ENCODE results near the gene BASP1. TPM values are rescaled to one million over a fixed set of nuclear protein-coding genes. Genes with fewer than 3 reads are reported as not detected.

The BASP1 gene
- total RNA-seq, 2 experiments from 2014 or later: 0.70 to 0.93 TPM

GRCh38 chr5:17234374-17234773 lies 16.9 kb downstream of the BASP1 start:
- Mint-ChIP-seq H3K4me3 (no peak overlapping the region), H3K36me3 (ENCODE audit: low read depth) (no peaks in the 10 kb centered on the region), H3K9me3 (no peaks in the 10 kb centered on the region), H3K27ac (no peak overlapping the region), H3K4me1 (ENCODE audit: low read depth) (no peaks in the 10 kb centered on the region), H3K27me3 (peaks cover 10% of the 10 kb centered on the region)
- ChIA-PET POLR2A (no interaction called here), CTCF (no interaction called here)
- DNase-seq (no peak), ATAC-seq (ENCODE audit: poor library complexity) (no peak)
- intact Hi-C loops (cut with DNase I, micrococcal nuclease): no loop called here
- H3K4me3 ChIP-seq (ENCODE audit: low read length): no peak overlapping the region
- H3K9me3 ChIP-seq (ENCODE audit: control insufficient read depth in 1 of 2, insufficient read depth in 1 of 2, low read length in 2 of 2): peaks cover 0 to 4% of the 10 kb centered on the region in 2 experiments
- H3K36me3 ChIP-seq (ENCODE audit: insufficient read depth, low read length): no peaks in the 10 kb centered on the region
- no peak for TF ChIP-seq CTCF (IDR thresholded peaks at IDR 0.05)
- no peaks in the 10 kb centered on the region for H3K4me1 ChIP-seq (ENCODE audit: insufficient read depth, low read length)
- no peaks in the 10 kb centered on the region for H3K27me3 ChIP-seq (ENCODE audit: control insufficient read depth in 1 of 2, insufficient read depth in 2 of 2, low read length in 2 of 2)
- no peak overlapping the region for H3K27ac ChIP-seq (ENCODE audit: low read depth in 1 of 2, low read length in 2 of 2)

- Histone ChIP-seq H3K4me3 (ENCODE audit: low read length) (no peak overlapping the region), H3K27me3 (ENCODE audit: control insufficient read depth in 1 of 2, insufficient read depth in 2 of 2, low read length in 2 of 2) (no peaks in the 10 kb centered on the region), H3K27ac (ENCODE audit: low read depth in 1 of 2, low read length in 2 of 2) (no peak overlapping the region), H3K36me3 (ENCODE audit: insufficient read depth, low read length) (no peaks in the 10 kb centered on the region), H3K9me3 (ENCODE audit: control insufficient read depth in 1 of 2, insufficient read depth in 1 of 2, low read length in 2 of 2) (peaks cover 0 to 4% of the 10 kb centered on the region in 2 experiments), H3K4me1 (ENCODE audit: insufficient read depth, low read length) (no peaks in the 10 kb centered on the region)
- no peak overlapping the region for H3K27ac Mint-ChIP-seq
- POLR2A ChIA-PET: no interaction called here
- DNase-seq: no peak
- TF ChIP-seq CTCF (IDR thresholded peaks at IDR 0.05): no peak
- intact Hi-C loops (cut with DNase I, micrococcal nuclease): no loop called here
- H3K4me3 Mint-ChIP-seq: no peak overlapping the region
- no peak for ATAC-seq (ENCODE audit: poor library complexity)
- H3K27me3 Mint-ChIP-seq: peaks cover 5% of the 10 kb centered on the region
- no peaks in the 10 kb centered on the region for H3K36me3 Mint-ChIP-seq (ENCODE audit: low read depth)
- no peaks in the 10 kb centered on the region for H3K9me3 Mint-ChIP-seq
- CTCF ChIA-PET: no interaction called here
- no peaks in the 10 kb centered on the region for H3K4me1 Mint-ChIP-seq (ENCODE audit: low read depth)
These were observed 18.4 kb downstream of the BASP1 start for GRCh38 chr5:17235731-17236330.

GRCh38 chr5:17238521-17239041 lies 21.1 kb downstream of the BASP1 start:
- Mint-ChIP-seq H3K4me3 (no peak overlapping the region), H3K4me1 (ENCODE audit: low read depth) (no peaks in the 10 kb centered on the region), H3K27me3 (no peaks in the 10 kb centered on the region), H3K9me3 (no peaks in the 10 kb centered on the region), H3K36me3 (ENCODE audit: low read depth) (no peaks in the 10 kb centered on the region), H3K27ac (no peak overlapping the region)
- Histone ChIP-seq H3K4me3 (ENCODE audit: low read length) (no peak overlapping the region), H3K27ac (ENCODE audit: low read depth in 1 of 2, low read length in 2 of 2) (no peak overlapping the region), H3K36me3 (ENCODE audit: insufficient read depth, low read length) (no peaks in the 10 kb centered on the region), H3K27me3 (ENCODE audit: control insufficient read depth in 1 of 2, insufficient read depth in 2 of 2, low read length in 2 of 2) (no peaks in the 10 kb centered on the region), H3K4me1 (ENCODE audit: insufficient read depth, low read length) (no peaks in the 10 kb centered on the region), H3K9me3 (ENCODE audit: control insufficient read depth in 1 of 2, insufficient read depth in 1 of 2, low read length in 2 of 2) (peaks cover 0 to 3% of the 10 kb centered on the region in 2 experiments)
- POLR2A ChIA-PET: no interaction called here
- ATAC-seq (ENCODE audit: poor library complexity) (no peak), DNase-seq (no peak)
- CTCF ChIA-PET: interaction anchor here (0.7 kb wide), 1 partner anchor 13 kb away, joined by 3 read pairs; no protein-coding TSS in a partner anchor
- TF ChIP-seq CTCF (IDR thresholded peaks at IDR 0.05): no peak
- intact Hi-C loops (cut with DNase I, micrococcal nuclease): no loop called here

Measured in CD4-positive, alpha-beta T cell (primary cell).